GM19452 (cell line): Measurements from ENCODE around the gene SIRT6.
"Not testable (repeated sequence)": the region's sequence is repeated elsewhere in the genome, so short reads cannot be mapped to it uniquely, and the experiment has no call there.

ENCODE experiments used
- ATAC-seq: cut with Tn5 transposase; IDR thresholded peaks from one replicate; pipeline ENCODE4 v1.9.1; 2021; ENCODE audit not compliant: unreplicated experiment

SIRT6 gene

GRCh38 chr19:4182084-4182810 lies at the start of gene SIRT6, which contains the start of gene ANKRD24:
Gene SIRT6, minus strand, starts transcription at chr19:4182563. Its CDS starts 24 bp downstream, at chr19:4182539.
Gene ANKRD24, plus strand, starts transcription at chr19:4182689. Its CDS starts 3,737 bp downstream, at chr19:4186426.
- peak; percentile 61 for ATAC-seq

GRCh38 chr19:4232139-4232538 lies 49.8 kb upstream of the SIRT6 start:
- ATAC-seq, result not testable (repeated sequence)

- not testable (repeated sequence) for ATAC-seq
Observed at GRCh38 chr19:4231521-4231920, 49.2 kb upstream of the SIRT6 start.

GRCh38 chr19:4230237-4230636 lies 47.9 kb upstream of the SIRT6 start:
- not testable (repeated sequence) for ATAC-seq

GRCh38 chr19:4229179-4229931 lies 47.0 kb upstream of the SIRT6 start, which contains the start of gene EBI3:
Gene EBI3, plus strand, starts transcription at chr19:4229523. Its CDS starts 28 bp downstream, at chr19:4229551.
- ATAC-seq, result peak; percentile 59

- no peak for ATAC-seq
Observed at GRCh38 chr19:4228765-4229178, 46.4 kb upstream of the SIRT6 start.

- ATAC-seq, result no peak
Observed at GRCh38 chr19:4227771-4228170, 45.4 kb upstream of the SIRT6 start.

GRCh38 chr19:4225885-4226284 lies 43.5 kb upstream of the SIRT6 start:
- no peak for ATAC-seq

GRCh38 chr19:4224470-4224869 lies 42.1 kb upstream of the SIRT6 start:
- no peak for ATAC-seq

GRCh38 chr19:4220188-4220587 lies 37.8 kb upstream of the SIRT6 start:
- no peak for ATAC-seq

- ATAC-seq, result not testable (repeated sequence)
Observed at GRCh38 chr19:4218523-4218922, 36.2 kb upstream of the SIRT6 start.

GRCh38 chr19:4217429-4218264 lies 35.3 kb upstream of the SIRT6 start:
- ATAC-seq, result no peak

- no peak for ATAC-seq
Observed at GRCh38 chr19:4216846-4217245, 34.5 kb upstream of the SIRT6 start.

GRCh38 chr19:4215807-4216206 lies 33.4 kb upstream of the SIRT6 start:
- no peak for ATAC-seq

GRCh38 chr19:4213116-4213515 lies 30.8 kb upstream of the SIRT6 start:
- ATAC-seq, result no peak

GRCh38 chr19:4210166-4210731 lies 27.9 kb upstream of the SIRT6 start:
- ATAC-seq, result no peak

- no peak for ATAC-seq
Observed at GRCh38 chr19:4208385-4209094, 26.2 kb upstream of the SIRT6 start.

GRCh38 chr19:4206818-4207484 lies 24.6 kb upstream of the SIRT6 start:
- no peak for ATAC-seq

GRCh38 chr19:4201798-4202197 lies 19.4 kb upstream of the SIRT6 start:
- no peak for ATAC-seq
